ENCODE data around the gene WFIKKN2. TPM values are rescaled to one million over a fixed set of nuclear protein-coding genes. Genes with fewer than 3 reads are reported as not detected.

The WFIKKN2 gene
- total RNA-seq, 4 donors from 2014 or later = 0.73 to 6.0 TPM; not detected in 2

DNA sequence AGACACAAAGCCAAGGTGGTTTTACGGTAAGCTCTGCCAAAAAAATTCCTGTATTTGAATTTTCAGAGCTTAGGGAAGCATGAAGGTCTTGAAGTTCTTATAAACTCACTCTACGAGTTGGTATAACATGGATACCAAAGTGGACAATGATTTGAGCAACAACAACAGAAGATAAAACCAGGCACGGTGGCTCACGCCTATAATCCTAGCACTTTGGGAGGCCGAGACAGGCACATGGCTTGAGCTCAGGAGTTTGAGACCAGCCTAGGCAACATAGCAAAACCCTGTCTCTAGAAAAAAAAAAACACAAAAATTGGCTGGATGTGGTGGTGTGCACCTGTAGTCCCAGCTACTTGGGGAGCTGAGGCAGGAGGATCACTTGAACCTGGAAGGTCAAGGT lies 43.7 kb downstream of the WFIKKN2 start:
- H3K4me3 ChIP-seq = no peak overlapping the region
- H3K27ac ChIP-seq = no peak overlapping the region
- intact Hi-C loops (cut with DNase I; ENCODE audit: low total_unique reads) = no loop called here
- no peaks in the 10 kb centered on the region for H3K27me3 ChIP-seq
- H3K4me1 ChIP-seq = no peaks in the 10 kb centered on the region
- H3K36me3 ChIP-seq = no peaks in the 10 kb centered on the region
- TF ChIP-seq, protein P1, sequence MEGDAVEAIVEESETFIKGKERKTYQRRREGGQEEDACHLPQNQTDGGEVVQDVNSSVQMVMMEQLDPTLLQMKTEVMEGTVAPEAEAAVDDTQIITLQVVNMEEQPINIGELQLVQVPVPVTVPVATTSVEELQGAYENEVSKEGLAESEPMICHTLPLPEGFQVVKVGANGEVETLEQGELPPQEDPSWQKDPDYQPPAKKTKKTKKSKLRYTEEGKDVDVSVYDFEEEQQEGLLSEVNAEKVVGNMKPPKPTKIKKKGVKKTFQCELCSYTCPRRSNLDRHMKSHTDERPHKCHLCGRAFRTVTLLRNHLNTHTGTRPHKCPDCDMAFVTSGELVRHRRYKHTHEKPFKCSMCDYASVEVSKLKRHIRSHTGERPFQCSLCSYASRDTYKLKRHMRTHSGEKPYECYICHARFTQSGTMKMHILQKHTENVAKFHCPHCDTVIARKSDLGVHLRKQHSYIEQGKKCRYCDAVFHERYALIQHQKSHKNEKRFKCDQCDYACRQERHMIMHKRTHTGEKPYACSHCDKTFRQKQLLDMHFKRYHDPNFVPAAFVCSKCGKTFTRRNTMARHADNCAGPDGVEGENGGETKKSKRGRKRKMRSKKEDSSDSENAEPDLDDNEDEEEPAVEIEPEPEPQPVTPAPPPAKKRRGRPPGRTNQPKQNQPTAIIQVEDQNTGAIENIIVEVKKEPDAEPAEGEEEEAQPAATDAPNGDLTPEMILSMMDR (IDR thresholded peaks at IDR 0.05) = no peak
- no peak for TF ChIP-seq POLR2A (IDR thresholded peaks at IDR 0.05)
- peaks cover 0 to 6% of the 10 kb centered on the region in 2 donors for H3K9me3 ChIP-seq
- no peak for DNase-seq

DNA sequence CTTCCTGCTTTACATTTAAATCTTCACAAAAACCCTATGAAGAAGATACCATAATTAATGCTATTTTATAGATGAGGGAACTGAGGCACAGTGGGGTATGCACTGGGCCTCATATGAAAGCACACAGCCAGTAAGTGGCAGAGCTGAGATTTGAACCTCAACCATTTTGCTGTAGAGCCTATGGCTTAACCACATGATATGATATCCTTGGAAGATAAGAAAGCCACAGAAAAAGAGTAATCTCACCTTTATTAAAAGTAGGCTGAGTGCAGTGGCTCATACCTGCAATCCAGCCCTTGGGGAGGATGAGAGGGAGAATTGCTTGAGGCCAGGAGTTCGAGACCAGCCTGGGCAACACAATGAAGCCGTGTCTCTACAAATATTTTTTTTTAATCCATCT lies 45.8 kb downstream of the WFIKKN2 start:
- Histone ChIP-seq H3K9me3 (peaks cover 0 to 6% of the 10 kb centered on the region in 2 donors), H3K36me3 (no peaks in the 10 kb centered on the region), H3K27me3 (no peaks in the 10 kb centered on the region), H3K4me1 (no peaks in the 10 kb centered on the region), H3K4me3 (no peak overlapping the region), H3K27ac (no peak overlapping the region)
- intact Hi-C loops (cut with DNase I; ENCODE audit: low total_unique reads) = no loop called here
- TF ChIP-seq, protein P1 (IDR thresholded peaks at IDR 0.05) = no peak
- no peak for TF ChIP-seq POLR2A (IDR thresholded peaks at IDR 0.05)
- no peak for DNase-seq

DNA sequence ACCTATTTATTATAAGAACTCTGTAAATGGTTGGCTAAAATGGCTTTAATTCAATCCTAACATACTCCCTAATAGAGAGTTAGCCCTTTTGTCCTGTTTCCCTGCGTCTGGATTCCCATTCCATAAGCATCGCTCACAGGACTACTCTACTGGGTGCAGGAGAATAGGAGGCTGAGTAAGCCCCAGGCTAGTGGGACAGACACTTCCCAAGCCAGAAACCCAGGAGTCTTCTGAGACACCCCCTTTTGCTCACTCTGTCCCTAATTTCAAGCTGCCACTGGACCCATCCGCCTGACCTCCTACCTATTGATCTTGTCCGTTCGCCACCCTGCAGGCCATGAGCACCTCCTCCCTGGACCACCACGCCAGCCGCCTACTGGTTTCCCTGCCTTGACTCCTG lies 47.5 kb downstream of the WFIKKN2 start:
- peaks cover 0 to 6% of the 10 kb centered on the region in 2 donors for H3K9me3 ChIP-seq
- DNase-seq = no peak
- H3K4me1 ChIP-seq = no peaks in the 10 kb centered on the region
- H3K36me3 ChIP-seq = no peaks in the 10 kb centered on the region
- H3K27me3 ChIP-seq = no peaks in the 10 kb centered on the region
- H3K27ac ChIP-seq = no peak overlapping the region
- H3K4me3 ChIP-seq = no peak overlapping the region
- intact Hi-C loops (cut with DNase I; ENCODE audit: low total_unique reads) = no loop called here
- TF ChIP-seq, protein P1 (IDR thresholded peaks at IDR 0.05) = no peak
- TF ChIP-seq POLR2A (IDR thresholded peaks at IDR 0.05) = no peak

DNA sequence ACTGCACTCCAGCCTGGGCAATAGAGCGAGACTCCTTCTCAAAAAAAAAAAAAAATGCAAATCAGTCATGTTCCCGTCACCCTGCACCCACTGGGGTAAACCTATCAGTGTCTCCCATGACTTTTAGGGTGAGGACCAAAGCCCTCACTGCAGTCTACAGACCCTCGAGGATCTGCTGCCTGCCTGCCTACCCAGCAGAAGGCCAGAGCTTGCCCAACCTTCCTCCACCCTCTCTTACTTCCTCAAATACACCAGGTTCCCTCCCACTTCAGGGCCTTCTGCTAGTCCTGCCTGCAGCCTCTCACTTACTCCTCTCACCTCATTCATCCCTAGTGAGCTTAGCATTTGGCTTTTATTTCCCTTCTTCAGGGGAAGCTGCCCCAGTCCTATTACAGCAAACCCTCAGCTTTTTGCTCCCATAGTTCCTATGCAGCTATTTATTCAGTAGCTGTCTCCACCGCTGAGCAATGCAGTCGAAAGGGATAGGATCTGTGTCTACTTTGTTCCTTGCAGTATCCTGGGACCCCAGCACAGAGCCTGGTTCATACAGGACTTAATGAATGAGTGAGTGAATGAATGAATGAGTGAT lies 48.6 kb downstream of the WFIKKN2 start:
- Histone ChIP-seq H3K27me3 (no peaks in the 10 kb centered on the region), H3K4me1 (no peaks in the 10 kb centered on the region), H3K27ac (no peak overlapping the region), H3K36me3 (no peaks in the 10 kb centered on the region), H3K9me3 (peaks cover 0 to 6% of the 10 kb centered on the region in 2 donors), H3K4me3 (no peak overlapping the region)
- TF ChIP-seq POLR2A (IDR thresholded peaks at IDR 0.05) = no peak
- TF ChIP-seq, protein P1 (IDR thresholded peaks at IDR 0.05) = no peak
- DNase-seq = no peak
- intact Hi-C loops (cut with DNase I; ENCODE audit: low total_unique reads) = no loop called here

DNA sequence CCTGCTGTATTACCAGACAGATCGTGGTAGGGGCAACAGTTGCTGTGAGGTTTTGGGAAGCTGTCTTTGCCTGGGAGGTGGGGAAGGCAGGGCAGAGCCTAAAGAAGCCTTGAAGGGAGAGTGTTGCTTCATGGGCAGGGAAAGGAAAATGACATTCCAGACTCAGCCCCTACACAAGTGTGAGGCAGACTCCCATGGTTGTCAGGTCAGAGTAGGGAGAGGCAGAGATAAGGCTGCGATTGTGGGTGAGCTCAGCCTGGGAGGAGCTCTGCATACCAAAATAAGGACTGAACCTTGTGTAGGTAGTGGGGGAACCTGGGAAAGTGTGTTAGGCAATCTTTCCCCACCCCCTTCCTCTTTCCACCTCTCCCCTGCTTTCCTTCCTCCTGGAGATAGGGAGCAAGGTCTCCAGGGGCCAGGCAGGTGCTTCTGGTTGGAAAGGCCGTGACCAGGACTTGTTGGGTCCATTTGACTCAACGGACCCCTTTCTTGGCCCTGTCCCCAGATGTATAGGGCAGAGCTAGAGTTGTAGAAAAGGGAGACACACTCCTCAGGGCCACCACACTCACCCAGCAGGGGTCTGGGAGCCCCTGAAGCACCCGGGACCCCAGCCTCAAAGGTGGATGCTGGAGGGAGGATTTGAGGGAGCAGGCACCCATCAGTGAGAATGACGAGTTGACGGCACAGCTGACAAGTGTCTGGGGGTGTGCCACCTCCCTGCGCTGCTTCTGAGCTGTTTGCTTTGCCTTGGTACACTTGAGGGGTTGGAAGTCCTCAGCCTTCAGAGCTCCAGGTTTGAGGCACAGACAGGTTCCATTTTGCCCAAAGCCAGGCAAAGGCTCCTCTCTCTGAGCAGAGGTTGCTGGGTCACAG lies 49.3 kb downstream of the WFIKKN2 start:
- Histone ChIP-seq H3K36me3 (no peaks in the 10 kb centered on the region), H3K9me3 (peaks cover 0 to 6% of the 10 kb centered on the region in 2 donors), H3K27me3 (no peaks in the 10 kb centered on the region), H3K4me3 (no peak overlapping the region), H3K27ac (no peak overlapping the region), H3K4me1 (no peaks in the 10 kb centered on the region)
- intact Hi-C loops (cut with DNase I; ENCODE audit: low total_unique reads) = no loop called here
- TF ChIP-seq, protein P1 (IDR thresholded peaks at IDR 0.05) = no peak
- TF ChIP-seq POLR2A (IDR thresholded peaks at IDR 0.05) = no peak
- DNase-seq = no peak

All from uterus (tissue), 4 donors.